GM21381 (cell line): ENCODE measurements around the gene KATNB1.
A peak's percentile ranks its signal among the peaks of the same experiment; 100 is the strongest.

ENCODE experiments used
- ATAC-seq: cut with Tn5 transposase; IDR thresholded peaks from one replicate; pipeline ENCODE4 v1.9.1; 2021; ENCODE audit warnings: mild to moderate bottlenecking, moderate library complexity; ENCODE audit not compliant: unreplicated experiment

KATNB1 gene

GRCh38 chr16:57755061-57755684 is 19.6 kb downstream of the KATNB1 start:
- no peak for ATAC-seq

- no peak for ATAC-seq
Observed at GRCh38 chr16:57755726-57756423, 20.3 kb downstream of the KATNB1 start.

GRCh38 chr16:57756424-57757325 is 21.1 kb downstream of the KATNB1 start:
- ATAC-seq: no peak

GRCh38 chr16:57757326-57757786 is 21.8 kb downstream of the KATNB1 start:
- ATAC-seq: peak; percentile 89

- ATAC-seq: no peak
Observed at GRCh38 chr16:57757883-57758282, 22.3 kb downstream of the KATNB1 start.

GRCh38 chr16:57758331-57759117 is 23.0 kb downstream of the KATNB1 start:
- no peak for ATAC-seq

- ATAC-seq: no peak
Observed at GRCh38 chr16:57759131-57759530, 23.6 kb downstream of the KATNB1 start.

GRCh38 chr16:57759541-57760356 is 24.2 kb downstream of the KATNB1 start:
- no peak for ATAC-seq

GRCh38 chr16:57760357-57761160 is 25.0 kb downstream of the KATNB1 start:
- no peak for ATAC-seq

GRCh38 chr16:57761301-57761700 is 25.7 kb downstream of the KATNB1 start:
- ATAC-seq: no peak

GRCh38 chr16:57761957-57762356 is 26.4 kb downstream of the KATNB1 start:
- ATAC-seq: no peak

GRCh38 chr16:57762365-57763040 is 26.9 kb downstream of the KATNB1 start:
- no peak for ATAC-seq

GRCh38 chr16:57763285-57764005 is 27.9 kb downstream of the KATNB1 start:
- no peak for ATAC-seq

- no peak for ATAC-seq
Observed at GRCh38 chr16:57764006-57764340, 28.4 kb downstream of the KATNB1 start.

GRCh38 chr16:57764341-57765159 is 29.0 kb downstream of the KATNB1 start:
- no peak for ATAC-seq

GRCh38 chr16:57765160-57765728 is 29.7 kb downstream of the KATNB1 start:
- ATAC-seq: no peak
